NCI-H146 treated with DMSO at 0.1 percent for 48 hours (cell line): ENCODE data around the gene UBE2L6.

ENCODE experiments used
- DNase-seq: peaks from one replicate; lab custom pipeline; 2025; ENCODE audit not compliant: unreplicated experiment; lab: John Stamatoyannopoulos, UW

UBE2L6 gene

DNA sequence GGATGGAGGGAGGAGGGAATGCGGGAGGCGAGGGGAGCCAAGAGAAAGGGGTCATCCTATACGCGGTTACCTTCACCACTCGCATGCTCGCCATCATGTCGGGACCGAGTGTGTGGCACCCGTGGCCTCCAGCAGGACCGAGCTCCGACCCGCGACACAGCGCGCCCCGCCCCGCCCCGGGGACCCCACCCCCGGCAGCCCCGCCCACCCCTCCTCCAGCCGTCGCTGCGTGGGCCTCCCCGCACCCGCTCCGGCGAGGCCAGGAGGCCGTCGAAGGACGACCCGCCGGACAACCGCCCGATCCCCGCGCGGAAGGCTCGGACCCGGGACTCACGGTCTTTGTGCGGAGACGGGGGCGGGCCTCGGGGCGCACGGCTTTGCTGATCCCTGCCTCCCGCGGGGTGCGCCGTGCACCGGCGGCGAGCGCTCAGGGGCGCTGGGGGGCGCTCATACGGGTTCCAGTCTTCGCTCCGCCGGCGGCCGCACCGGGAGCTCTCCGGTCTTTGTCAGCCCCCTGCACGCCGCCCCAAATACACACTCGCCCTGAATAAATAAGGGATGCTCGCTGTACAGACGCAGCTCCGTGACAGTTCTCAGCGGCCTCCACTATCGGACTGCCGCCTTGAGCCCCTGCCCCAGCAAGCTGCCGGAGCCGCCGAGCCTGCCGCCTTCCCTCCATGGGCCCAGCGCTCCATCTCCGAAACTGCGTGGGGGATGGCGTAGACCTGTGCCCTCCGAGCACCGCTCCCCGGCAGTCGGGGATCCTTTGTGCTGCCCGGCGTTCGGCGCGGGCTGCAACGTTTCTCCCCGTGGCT lies at the start of gene UBE2L6:
TSS of gene UBE2L6 (minus strand) at position 158 of the 815 bp plus-strand sequence. CDS start at position 97, 61 bp downstream.
- DNase-seq, result peak; percentile 36

DNA sequence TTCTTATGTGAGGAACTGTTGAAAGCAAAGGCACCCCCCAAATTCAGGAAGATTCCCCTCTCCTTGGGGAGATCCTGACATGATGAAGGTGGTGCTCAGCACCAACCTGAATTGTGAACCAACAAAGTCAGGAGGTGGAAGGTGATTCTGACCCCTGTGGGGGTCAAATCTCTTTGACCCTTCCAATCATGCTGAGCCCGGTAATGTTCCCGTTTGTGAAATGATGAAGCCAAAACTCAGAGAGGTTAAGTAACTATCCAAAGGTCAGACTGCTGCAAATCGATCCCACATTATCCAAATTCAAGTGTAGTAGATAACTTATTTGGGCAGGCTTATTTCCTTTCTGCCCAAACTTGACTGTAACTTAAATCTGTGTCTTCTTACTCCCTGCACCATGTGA lies 49.1 kb upstream of the UBE2L6 start:
- no peak for DNase-seq

DNA sequence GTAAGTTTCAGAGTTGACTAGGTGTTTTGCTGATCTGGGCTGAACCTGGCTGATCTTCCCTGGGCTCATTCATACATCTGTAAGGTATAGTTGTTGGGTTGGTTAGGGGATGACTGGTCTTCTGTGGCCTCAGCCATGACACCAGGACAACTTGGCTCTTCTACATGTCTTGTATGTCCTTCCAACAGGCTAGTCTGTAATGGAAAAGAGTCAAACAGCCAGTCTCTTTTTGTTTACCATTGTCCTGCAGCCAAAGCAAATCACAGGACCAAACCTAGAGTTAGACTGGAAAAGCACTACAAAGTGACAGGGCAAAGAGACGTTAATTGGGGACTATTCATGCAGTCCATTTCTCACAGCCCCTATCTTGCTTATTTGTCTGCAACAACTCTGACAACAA lies 47.8 kb upstream of the UBE2L6 start:
- no peak for DNase-seq

DNA sequence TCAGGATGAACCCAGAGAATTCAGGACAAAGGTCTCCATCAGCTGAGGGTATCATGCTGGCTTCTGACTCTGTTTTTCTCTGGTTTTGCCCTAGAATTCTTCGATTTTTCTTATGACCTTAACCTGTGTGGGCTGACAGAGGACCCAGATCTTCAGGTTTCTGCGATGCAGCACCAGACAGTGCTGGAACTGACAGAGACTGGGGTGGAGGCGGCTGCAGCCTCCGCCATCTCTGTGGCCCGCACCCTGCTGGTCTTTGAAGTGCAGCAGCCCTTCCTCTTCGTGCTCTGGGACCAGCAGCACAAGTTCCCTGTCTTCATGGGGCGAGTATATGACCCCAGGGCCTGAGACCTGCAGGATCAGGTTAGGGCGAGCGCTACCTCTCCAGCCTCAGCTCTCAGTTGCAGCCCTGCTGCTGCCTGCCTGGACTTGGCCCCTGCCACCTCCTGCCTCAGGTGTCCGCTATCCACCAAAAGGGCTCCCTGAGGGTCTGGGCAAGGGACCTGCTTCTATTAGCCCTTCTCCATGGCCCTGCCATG lies 46.8 kb upstream of the UBE2L6 start:
- DNase-seq, result no peak

DNA sequence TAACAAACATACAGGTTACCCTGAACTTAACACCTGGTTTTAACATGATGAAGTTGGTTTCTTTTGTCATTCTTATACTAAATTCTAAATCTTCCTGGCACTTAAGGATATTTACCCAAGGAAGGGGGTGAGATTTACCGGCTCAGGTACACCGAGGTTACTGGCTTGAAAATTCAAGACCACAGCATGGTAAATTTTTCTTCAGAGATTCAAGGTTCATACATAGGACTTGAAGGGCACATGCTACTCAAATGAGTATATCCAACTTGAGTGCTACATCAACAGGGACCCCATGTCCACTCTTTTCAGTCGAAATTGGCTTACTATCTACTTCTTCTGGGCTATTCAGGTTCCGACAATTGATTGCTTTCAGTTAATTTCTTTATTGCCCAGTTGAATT lies 42.7 kb upstream of the UBE2L6 start:
- no peak for DNase-seq

DNA sequence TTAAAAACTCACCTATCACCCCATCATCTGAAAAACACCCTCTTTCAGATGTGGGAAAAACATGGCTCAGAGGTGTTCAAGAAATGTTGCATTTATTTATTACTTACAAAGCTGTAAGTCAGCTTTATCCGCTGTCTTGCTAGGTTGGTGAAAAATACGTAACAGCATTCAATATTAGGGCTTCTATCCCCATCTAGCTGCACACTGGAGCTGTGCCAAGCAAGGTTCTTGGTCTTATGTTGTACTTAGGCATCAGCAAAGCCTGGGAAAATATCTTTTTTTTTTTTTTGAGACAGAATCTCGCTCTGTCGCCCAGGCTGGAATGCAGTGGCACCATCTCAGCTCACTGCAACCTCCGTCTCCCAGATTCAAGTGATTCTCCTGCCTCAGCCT lies 37.6 kb upstream of the UBE2L6 start:
- DNase-seq, result no peak

DNA sequence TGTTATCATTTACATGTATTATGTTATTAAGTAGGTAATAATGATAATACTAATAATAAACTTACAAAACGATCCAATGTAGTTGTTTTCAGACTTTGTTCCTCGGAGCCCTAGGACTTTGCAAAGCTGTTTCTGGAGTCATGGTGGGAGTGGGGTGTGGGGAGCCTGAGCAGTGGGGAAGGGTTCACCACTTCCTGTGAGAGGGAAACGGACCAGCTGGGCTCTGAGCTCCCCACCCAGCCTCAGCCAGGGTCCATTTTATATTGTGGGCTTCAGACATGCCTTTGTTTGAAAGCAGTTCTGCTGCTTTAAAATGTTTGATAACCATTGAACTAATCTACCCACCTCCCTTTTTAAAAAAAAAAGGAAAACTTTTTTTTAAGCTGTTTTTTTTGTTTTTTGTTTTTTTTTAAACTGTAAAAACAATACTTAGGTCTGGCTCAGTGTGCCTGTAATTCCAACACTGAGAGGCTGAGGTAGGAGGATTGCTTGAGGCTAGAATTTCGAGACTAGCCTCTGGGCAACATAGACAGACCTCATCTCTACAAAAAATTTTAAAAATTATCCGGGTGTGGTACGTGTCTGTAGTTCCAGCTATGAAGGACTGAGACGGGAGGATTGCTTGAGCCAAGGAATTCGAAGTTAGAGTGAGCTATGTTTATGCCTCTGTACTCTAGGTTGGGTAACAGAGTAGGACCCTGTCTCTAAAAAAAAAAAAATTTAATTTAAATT lies 37.0 kb upstream of the UBE2L6 start:
- no peak for DNase-seq

DNA sequence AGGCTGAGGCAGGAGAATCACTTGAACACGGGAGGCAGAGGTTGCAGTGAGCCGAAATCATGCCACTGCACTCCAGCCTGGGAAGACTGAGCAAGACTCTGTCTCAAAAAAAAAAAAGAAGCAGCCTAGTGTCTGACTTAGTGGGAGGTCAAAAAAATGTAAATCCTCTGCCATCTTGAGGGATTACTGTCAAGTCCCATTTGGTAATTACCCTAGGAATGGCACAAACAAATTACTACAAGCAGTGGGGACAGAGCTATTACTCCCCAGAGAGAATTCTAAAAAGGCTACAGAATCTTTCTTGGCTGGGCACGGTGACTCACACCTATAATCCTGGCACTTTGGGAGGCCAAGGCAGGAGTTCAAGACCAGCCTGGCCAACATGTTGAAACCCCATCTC lies 33.8 kb upstream of the UBE2L6 start:
- DNase-seq, result no peak

DNA sequence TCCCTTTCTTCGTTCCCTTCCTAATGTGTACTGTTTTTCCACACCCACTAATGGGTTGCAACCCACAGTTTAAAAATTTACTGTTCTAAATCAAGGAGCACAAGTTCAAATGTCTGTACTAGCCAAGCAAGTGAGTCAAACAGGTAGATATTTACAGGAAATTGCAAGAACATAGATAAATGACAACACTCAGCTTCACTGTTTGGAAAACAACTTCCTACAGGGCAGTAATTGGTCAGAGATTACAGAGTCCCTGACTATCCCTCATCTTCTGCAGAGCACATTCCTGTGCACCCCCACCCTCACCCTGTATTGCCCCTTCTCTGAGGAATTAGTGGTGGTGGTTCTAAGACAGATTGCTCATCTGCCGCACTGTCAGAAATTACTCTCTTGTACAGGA lies 31.9 kb upstream of the UBE2L6 start:
- no peak for DNase-seq

DNA sequence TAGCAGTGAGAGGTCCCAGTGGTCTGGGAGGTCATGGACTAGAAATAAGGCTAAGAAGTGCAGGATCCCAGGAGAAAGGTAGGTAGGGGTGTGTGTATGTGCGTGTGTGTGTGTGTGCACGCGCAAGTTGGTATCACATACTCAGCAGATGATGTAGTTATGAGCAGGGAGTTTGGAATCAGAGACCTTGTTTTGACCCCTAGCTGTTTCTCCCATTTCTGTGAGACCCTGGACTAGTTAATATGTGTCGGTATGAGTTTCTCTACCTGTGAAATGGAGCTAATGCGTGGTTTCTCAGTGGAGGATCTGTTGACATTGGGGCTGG lies 31.3 kb upstream of the UBE2L6 start:
- DNase-seq, result no peak

DNA sequence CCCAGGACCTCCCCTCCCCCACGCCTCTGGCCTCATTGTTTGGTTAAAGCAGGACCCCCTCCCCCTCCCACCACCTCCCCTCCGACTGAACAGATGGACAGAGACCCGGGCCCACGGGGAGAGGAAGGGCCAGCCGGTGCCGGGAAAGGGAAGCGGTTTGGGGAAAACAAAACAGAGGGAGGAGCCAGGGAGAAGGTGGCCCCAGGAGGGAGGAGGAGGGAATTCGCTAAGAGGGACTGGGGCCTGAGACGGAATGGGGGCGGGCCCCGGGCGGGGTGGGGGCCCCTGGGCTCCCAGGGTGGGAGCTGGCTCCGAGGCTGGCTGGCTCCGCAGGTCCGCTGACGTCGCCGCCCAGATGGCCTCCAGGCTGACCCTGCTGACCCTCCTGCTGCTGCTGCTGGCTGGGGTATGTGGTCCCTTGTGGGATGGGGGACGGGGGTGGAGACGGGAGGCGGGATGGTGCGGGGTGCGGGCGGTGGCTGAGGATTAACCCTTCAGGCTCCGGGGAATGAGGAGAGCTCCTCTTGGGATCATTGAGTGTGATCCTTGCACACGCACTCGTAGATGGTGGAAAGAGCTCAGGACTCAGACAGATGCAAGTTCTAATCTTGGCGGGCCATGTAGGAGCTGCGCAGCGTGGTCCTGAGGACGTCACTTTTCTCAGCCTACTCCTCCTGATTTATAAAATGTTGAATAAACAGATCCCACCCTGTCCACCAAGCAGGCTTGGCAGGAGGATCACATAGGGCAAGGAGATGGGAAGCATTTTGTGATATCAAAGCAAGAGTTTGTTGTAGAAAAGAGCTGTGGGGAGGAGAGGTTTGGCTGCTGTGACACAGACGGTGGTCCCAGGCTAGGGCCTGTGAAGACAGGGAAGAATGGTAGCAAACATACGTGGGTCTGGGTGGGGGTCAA lies 30.7 kb upstream of the UBE2L6 start:
- DNase-seq, result no peak

DNA sequence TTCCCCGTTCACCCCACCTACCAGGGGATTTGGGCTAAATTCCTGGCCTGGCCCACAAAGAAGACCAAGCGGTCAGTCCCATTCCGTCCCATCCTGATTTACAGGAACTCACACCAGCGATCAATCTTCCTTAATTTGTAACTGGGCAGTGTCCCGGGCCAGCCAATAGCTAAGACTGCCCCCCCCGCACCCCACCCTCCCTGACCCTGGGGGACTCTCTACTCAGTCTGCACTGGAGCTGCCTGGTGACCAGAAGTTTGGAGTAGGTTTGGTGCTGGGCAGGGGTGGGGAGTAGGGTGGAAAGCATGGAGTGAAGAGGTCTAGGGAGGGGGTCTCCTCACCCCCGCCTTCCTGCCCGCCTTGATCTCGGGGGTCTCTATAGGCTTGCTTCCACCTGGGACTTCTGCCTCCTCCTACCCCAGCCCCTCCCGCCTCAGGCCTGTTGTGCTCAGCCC lies 30.0 kb upstream of the UBE2L6 start, which contains the start of gene SERPING1:
TSS of gene SERPING1 (plus strand) at position 225 of the 455 bp plus-strand sequence. CDS start 586 bp downstream, outside the sequence.
- no peak for DNase-seq

DNA sequence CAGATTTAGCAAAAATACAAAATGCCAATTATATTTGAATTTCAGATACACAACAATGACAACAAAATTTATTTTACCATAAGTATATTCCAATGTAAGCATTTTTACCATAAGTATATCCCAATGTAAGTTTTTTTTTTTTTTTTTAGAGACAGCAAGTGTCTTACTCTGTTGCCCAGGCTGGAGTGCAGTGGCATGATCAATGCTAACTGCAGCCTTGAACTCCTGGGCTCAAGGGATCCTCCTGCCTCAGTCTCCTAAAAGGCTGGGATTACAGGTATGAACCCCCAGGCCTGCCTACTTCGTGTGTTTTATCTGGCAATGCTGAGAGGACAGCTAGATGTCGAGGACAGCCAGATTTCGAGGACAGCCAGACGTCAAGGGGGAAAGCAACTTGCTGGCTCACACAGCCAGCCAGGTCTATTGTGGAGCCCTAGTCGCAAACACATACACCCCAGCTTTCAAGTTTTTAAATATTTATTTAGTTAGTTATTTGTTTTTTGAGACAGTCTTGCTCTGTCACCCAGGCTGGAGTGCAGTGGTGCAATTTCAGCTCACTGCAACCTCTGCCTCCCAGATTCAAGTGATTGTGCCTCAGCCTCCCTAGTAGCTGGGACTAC lies 28.9 kb upstream of the UBE2L6 start:
- DNase-seq, result no peak

DNA sequence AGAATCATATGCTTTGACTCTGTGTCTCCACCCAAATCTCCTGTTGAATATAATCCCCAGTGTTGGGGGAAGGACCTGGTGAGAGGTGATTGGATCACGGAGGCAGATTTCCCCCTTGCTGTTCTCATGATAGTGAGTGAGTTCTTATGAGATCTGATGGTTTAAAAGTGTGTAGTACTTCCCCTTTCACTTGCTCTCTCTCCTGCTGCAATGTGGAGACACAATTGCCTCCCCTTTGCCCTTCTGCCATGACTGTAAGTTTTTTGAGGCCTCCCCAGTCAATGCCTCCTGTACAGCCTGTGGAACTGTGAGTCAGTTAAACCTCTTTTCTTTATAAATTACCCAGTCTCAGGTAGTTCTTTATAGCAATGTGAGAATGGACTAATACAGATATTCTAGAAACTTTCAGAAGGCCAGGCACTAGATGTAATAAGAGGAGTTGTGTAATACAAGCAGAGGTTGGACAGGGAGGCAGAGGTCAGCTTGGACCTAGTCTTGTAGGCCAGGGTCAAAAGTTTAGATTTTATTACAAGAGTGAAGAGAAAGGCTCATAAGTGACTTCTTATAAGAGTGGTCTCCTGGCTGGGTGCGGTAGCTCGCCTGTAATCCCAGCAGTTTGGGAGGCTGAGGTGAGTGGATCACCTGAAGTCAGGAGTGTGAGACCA lies 20.7 kb upstream of the UBE2L6 start:
- no peak for DNase-seq

DNA sequence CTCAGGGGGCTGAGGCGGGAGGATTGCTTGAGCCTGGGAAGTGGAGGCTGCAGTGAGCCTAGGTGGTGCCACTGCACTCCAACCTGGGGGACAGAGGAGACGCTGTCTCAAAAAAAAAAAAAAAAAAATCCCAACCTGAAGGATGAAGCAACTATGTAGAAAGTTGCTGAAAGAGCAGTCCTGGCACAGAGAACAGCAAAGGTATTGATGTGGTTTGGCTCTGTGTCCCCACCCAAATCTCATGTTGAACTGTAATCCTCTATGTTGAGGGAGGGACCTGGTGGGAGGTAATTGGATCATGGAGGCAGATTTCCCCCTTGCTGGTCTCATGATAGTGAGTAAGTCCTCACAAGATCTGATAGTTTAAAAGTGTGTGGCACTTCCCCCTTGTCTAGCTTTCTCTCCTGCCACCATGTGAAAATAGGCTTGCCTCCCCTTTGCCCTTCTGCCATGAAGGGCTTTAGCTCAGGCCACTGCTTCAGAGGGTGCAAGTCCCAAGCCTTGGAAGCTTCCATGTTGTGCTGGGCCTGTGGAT lies 19.3 kb upstream of the UBE2L6 start:
- DNase-seq, result no peak

DNA sequence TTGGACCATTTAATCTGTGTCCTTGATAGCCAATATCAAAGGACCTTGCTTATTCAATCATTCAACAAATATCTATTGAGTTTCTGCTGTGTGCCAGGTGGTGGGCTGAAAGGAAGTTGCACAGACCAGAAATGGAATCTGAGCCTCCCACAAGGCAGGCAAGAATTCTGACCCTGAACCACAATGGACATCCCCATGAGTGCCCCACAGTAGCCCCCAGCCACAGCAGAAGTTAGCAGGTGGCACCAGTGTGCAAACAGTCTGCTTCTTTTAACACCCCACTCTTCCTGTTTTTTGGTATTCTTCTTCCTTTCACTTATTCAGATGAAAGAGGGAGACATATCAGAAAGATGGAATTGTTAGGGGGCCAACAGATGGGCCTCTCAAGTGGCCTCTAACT lies 17.8 kb upstream of the UBE2L6 start:
- no peak for DNase-seq

DNA sequence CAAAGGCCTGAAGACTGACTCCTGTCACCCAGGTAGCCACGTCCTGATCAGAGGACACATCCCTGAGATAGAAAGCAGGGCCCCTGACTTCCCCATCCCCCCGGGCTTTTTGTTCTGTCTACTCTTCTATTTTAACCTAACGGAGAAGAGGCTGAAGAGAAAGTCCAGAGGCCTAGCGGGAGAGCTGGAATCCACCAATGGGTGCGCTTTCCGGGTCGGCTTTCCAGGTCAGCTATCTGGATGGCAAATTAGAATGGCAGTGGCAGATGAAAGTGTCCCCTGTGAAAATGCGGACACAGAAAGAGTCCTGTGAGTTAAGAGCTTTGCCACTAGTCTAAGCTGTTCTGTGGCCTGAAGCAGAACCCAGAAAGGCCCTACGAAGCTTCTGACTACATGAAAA lies 16.9 kb upstream of the UBE2L6 start:
- no peak for DNase-seq

DNA sequence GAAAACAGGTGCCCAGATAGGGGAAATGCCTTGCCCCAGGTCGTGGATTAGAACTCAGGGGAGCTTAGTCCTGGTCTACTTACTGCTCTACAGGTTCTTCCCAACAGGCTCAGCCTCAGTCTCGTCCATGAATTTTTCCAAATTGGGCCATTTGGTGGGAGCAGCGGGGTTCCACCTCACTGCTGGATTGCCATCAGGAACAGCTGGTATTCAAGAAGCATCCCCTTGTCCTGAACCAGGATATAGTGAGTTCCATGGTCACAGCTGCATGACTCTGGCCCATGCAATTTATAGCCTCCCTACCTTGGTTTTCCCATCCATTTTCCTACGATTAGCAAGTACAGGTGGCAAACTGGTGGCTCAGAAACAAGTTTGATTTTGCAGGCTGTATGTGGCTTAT lies 6.6 kb upstream of the UBE2L6 start:
- DNase-seq, result no peak

DNA sequence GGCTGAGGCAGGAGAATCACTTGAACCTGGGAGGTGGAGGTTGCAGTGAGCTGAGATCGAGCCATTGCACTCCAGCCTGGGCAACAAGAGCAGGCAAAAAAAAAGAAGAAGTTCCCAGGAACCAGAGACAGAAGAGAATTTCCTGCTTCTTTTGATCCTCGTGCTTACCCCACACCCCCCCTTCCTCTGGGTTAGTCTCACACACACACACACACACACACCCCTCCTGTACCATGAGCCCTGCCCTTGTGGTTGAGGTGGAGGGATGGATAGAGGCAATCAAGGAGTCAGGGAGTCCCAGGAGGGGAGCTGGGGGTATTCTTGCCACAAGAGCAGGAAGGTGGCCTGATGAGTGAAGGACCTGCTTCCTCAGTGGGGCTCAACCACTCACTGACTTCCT lies 4.1 kb upstream of the UBE2L6 start:
- DNase-seq, result no peak

DNA sequence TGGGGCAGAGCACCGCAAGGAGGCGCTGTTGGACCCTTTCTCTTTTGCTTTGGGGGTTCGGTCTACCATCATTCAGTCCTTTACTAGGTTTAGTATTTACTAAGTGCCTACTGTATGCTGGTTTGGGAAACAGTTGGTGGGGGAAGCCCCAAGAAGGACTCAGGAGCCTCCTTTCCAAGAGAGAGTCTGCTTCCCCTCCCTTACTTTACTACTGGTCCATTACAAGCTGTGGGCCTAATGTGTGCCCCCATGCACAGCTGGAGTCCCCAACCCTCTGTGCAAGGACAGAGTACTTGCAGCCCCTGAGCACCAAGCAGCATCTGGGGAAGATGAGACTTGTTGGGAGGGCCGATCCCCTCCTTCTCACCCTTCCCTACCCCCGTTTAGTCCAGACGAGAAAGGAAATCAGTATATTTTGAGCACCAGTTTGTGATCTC lies 876 bp upstream of the UBE2L6 start:
- no peak for DNase-seq
